GM04503 (cell line): ENCODE data around the gene STAT6.
"Not testable (repeated sequence)": the region's sequence is repeated elsewhere in the genome, so short reads cannot be mapped to it uniquely, and the experiment has no call there.

ENCODE experiments used
- DNase-seq: peaks from one replicate; pipeline ENCODE4 v3.0.0-alpha.2; 2012; ENCODE audit warnings: low read depth

STAT6 gene

GRCh38 chr12:57126561-57126960 lies 15.4 kb upstream of the STAT6 start:
- DNase-seq = no peak

GRCh38 chr12:57126061-57126460 lies 14.9 kb upstream of the STAT6 start:
- DNase-seq = no peak

- DNase-seq = no peak
Observed at GRCh38 chr12:57124261-57124877, 13.2 kb upstream of the STAT6 start.

GRCh38 chr12:57123813-57124212 lies 12.7 kb upstream of the STAT6 start:
- no peak for DNase-seq

GRCh38 chr12:57120718-57121117 lies 9.6 kb upstream of the STAT6 start:
- DNase-seq = not testable (repeated sequence)

GRCh38 chr12:57119294-57120085 lies 8.3 kb upstream of the STAT6 start:
- no peak for DNase-seq

- DNase-seq = no peak
Observed at GRCh38 chr12:57118711-57119271, 7.6 kb upstream of the STAT6 start.

GRCh38 chr12:57116580-57117281 lies 5.6 kb upstream of the STAT6 start:
- DNase-seq = no peak

- DNase-seq = no peak
Observed at GRCh38 chr12:57112492-57113294, 1.5 kb upstream of the STAT6 start.

- no peak for DNase-seq
Observed at GRCh38 chr12:57110104-57111030, 795 bp downstream of the STAT6 start.

GRCh38 chr12:57109207-57110103 lies 1.7 kb downstream of the STAT6 start:
- no peak for DNase-seq

- no peak for DNase-seq
Observed at GRCh38 chr12:57107456-57108155, 3.6 kb downstream of the STAT6 start.

GRCh38 chr12:57106021-57106708 lies 5.0 kb downstream of the STAT6 start:
- no peak for DNase-seq

- no peak for DNase-seq
Observed at GRCh38 chr12:57105011-57105753, 6.0 kb downstream of the STAT6 start.

- no peak for DNase-seq
Observed at GRCh38 chr12:57104292-57104910, 6.8 kb downstream of the STAT6 start.

GRCh38 chr12:57103856-57104255 lies 7.3 kb downstream of the STAT6 start:
- DNase-seq = no peak
